Parathyroid adenoma (tissue), 2 donors: ENCODE measurements around the gene DZIP1.

ENCODE experiments used
- H2AFZ ChIP-seq: fragments of 300-600 bp; sonication (generic); one replicate; pipeline ENCODE4 v1.7.0; 2017; ENCODE audit warnings: antibody characterized with exemption, mild to moderate bottlenecking
- H3K27ac ChIP-seq: fragments of 300-600 bp; sonication (generic); one replicate; pipeline ENCODE4 v1.7.0; 2017
- H3K27me3 ChIP-seq: fragments of 300-600 bp; sonication (generic); one replicate; pipeline ENCODE4 v1.7.0; 2017; ENCODE audit warnings: low read length; ENCODE audit not compliant: control insufficient read depth, insufficient read depth
- H3K36me3 ChIP-seq: fragments of 300-600 bp; sonication (generic); one replicate; pipeline ENCODE4 v1.7.0; 2017; ENCODE audit warnings: low read length; ENCODE audit not compliant: control insufficient read depth, insufficient read depth
- H3K4me1 ChIP-seq: fragments of 300-600 bp; sonication (generic); one replicate; pipeline ENCODE4 v1.7.0; 2017; ENCODE audit warnings: control low read depth
- H3K4me2 ChIP-seq: fragments of 300-600 bp; sonication (generic); one replicate; pipeline ENCODE4 v1.7.0; 2017; ENCODE audit warnings: low read length
- H3K4me3 ChIP-seq: fragments of 300-600 bp; sonication (generic); one replicate; pipeline ENCODE4 v1.7.0; 2017; ENCODE audit warnings: low read depth, low read length
- H3K79me2 ChIP-seq: fragments of 300-600 bp; sonication (generic); one replicate; pipeline ENCODE4 v1.7.0; 2017; ENCODE audit warnings: control low read depth
- H3K9ac ChIP-seq: fragments of 300-600 bp; sonication (generic); one replicate; pipeline ENCODE4 v1.7.0; 2017; ENCODE audit warnings: mild to moderate bottlenecking
- H3K9me3 ChIP-seq: fragments of 300-600 bp; sonication (generic); one replicate; pipeline ENCODE4 v1.7.0; 2017; ENCODE audit warnings: low read length; ENCODE audit not compliant: control insufficient read depth
- TF ChIP-seq, protein P1 (sequence below): fragments of 300-600 bp; sonication (generic); IDR thresholded peaks from one replicate; pipeline ENCODE4 v1.7.0; 2017; ENCODE audit warnings: antibody characterized with exemption, mild to moderate bottlenecking
- donor health status: primary hyperparathyroidism.

Gene DZIP1

DNA sequence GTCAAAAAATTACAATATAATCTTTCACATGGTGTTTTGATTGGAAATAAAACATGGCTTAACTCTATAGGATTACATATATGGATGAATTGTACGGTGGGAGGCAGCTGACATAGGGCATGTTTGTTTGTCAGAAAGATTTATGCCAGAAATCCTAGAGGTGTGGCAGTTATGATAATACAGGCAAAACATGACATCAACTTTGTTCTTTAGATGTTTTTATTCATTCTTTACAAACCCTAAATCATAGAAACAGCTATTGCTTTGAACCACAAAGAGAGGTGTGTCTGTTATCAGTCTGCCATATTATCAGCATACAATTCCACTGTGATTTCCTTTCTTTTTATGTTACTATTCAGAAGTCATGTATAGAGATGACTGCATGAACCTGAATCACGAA, 100.2 kb downstream of the DZIP1 start:
- Histone ChIP-seq H3K9ac (no peak overlapping the region), H3K79me2 (no peaks in the 10 kb centered on the region), H3K4me1 (no peaks in the 10 kb centered on the region), H3K27ac (no peak overlapping the region), H3K36me3 (no peaks in the 10 kb centered on the region), H2AFZ (no peak overlapping the region), H3K9me3 (no peaks in the 10 kb centered on the region), H3K27me3 (no peaks in the 10 kb centered on the region), H3K4me3 (no peak overlapping the region), H3K4me2 (no peak overlapping the region)
- TF ChIP-seq, protein P1, sequence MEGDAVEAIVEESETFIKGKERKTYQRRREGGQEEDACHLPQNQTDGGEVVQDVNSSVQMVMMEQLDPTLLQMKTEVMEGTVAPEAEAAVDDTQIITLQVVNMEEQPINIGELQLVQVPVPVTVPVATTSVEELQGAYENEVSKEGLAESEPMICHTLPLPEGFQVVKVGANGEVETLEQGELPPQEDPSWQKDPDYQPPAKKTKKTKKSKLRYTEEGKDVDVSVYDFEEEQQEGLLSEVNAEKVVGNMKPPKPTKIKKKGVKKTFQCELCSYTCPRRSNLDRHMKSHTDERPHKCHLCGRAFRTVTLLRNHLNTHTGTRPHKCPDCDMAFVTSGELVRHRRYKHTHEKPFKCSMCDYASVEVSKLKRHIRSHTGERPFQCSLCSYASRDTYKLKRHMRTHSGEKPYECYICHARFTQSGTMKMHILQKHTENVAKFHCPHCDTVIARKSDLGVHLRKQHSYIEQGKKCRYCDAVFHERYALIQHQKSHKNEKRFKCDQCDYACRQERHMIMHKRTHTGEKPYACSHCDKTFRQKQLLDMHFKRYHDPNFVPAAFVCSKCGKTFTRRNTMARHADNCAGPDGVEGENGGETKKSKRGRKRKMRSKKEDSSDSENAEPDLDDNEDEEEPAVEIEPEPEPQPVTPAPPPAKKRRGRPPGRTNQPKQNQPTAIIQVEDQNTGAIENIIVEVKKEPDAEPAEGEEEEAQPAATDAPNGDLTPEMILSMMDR = no peak

DNA sequence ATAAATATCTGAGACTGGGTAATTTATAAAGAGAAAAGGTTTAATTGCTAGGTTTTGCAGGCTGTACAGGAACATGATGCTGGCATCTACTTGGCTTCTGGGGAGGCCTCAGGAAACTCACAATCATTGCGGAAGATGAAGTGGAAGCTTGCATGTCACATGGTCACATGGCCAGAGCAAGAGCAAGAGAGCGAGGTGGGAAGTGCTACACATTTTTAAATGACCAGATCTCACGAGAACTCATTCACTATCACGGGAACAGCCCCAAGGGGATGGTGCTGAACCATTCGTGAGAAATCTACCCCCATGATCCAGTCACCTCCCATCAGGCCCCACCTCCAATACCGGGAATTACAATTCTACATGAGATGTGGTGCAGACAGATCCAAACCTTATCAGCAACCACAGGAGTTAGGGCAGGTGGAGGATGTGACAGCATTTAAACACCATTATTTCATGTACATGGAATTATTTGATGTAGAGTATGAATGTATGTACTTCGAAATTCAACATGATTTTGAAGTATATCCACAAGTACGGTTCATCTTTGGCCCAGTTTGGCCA, 102.5 kb downstream of the DZIP1 start:
- Histone ChIP-seq H3K9me3 (no peaks in the 10 kb centered on the region), H3K27me3 (no peaks in the 10 kb centered on the region), H2AFZ (no peak overlapping the region), H3K36me3 (no peaks in the 10 kb centered on the region), H3K79me2 (no peaks in the 10 kb centered on the region), H3K4me1 (no peaks in the 10 kb centered on the region), H3K4me2 (no peak overlapping the region), H3K27ac (no peak overlapping the region), H3K9ac (no peak overlapping the region), H3K4me3 (no peak overlapping the region)
- TF ChIP-seq, protein P1 = no peak

DNA sequence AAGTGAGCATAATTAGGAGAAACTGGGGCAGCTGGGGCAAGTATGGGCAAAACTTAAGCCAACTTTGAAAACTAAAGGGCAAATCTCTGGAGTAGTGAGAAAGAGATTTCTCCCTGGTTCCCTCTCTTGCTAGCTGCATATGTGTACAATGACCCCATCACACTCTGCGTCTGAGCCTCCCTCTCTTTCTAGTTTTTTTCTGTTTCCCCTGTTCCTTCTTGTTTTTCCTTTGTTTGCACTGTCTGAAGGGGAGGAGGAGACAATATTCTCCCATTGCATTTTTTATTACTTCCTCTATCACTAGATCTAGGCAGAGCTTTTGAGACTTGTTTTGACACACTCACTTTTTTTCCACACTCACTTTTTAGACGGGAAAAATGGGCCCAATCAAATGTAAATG, 103.2 kb downstream of the DZIP1 start:
- TF ChIP-seq, protein P1 = no peak
- Histone ChIP-seq H3K4me3 (no peak overlapping the region), H3K27ac (no peak overlapping the region), H3K4me1 (no peaks in the 10 kb centered on the region), H3K27me3 (no peaks in the 10 kb centered on the region), H2AFZ (no peak overlapping the region), H3K4me2 (no peak overlapping the region), H3K36me3 (no peaks in the 10 kb centered on the region), H3K9ac (no peak overlapping the region), H3K9me3 (no peaks in the 10 kb centered on the region), H3K79me2 (no peaks in the 10 kb centered on the region)

DNA sequence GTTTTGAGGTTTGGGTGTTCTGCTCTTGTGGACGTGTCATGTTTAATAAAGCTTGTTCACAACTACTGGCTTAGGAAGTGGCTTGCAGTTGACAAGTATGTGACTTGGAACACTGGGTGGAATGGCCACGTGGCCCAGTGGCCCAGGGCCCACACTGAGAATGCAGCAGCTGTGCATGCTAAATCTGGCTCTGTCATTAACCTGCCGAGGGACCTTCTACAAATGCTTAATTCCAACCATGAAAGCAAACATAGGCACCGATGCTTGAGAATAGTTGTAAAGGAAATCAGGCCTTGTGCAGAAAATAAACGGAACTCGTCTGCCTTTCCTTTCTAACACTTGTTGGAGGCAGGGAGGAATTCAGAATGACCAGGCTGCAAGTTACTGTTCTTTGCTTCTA, 103.6 kb downstream of the DZIP1 start:
- H3K79me2 ChIP-seq = no peaks in the 10 kb centered on the region
- H3K4me1 ChIP-seq = no peaks in the 10 kb centered on the region
- H2AFZ ChIP-seq = no peak overlapping the region
- TF ChIP-seq, protein P1 = no peak
- H3K27me3 ChIP-seq = no peaks in the 10 kb centered on the region
- H3K9me3 ChIP-seq = no peaks in the 10 kb centered on the region
- no peak overlapping the region for H3K27ac ChIP-seq
- no peaks in the 10 kb centered on the region for H3K36me3 ChIP-seq
- H3K9ac ChIP-seq = no peak overlapping the region
- H3K4me3 ChIP-seq = no peak overlapping the region
- no peak overlapping the region for H3K4me2 ChIP-seq

DNA sequence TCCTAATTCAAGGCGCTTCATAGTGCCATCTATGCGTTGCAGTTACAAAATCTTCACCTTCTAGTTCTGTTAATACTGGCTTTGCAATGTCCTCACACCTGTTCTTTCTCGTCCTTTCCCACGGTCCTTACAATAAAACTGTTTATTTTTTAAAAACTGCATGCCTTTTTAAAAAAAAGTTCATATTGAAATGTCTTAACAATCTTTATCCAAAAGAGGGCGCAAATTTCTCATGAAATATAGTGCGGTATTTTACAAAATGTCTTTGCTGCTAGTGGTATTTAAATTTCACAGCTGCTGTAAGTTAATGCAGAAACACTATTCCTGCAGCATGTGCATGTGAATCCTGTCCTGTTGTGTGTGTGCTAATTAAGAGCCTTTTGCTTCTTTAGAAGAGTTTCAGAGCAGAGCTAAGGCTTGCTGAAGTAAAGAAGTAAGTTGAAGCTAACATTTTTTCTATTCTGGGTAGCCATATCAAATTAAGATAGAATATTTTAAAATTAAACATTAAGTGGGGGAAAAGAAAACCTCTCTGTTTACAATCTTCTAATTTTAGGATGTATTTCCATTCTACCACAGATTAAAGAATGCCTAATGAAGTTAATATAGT, 107.8 kb downstream of the DZIP1 start:
- Histone ChIP-seq H3K4me2 (no peak overlapping the region), H3K4me3 (no peak overlapping the region), H3K36me3 (no peaks in the 10 kb centered on the region), H3K27ac (no peak overlapping the region), H3K79me2 (no peaks in the 10 kb centered on the region), H3K9ac (no peak overlapping the region), H3K9me3 (no peaks in the 10 kb centered on the region), H3K27me3 (no peaks in the 10 kb centered on the region), H2AFZ (no peak overlapping the region), H3K4me1 (no peaks in the 10 kb centered on the region)
- TF ChIP-seq, protein P1 = peak; percentile 21
